ENCODE data around the gene NIPBL. TPM values are rescaled to one million over a fixed set of nuclear protein-coding genes. Genes with fewer than 3 reads are reported as not detected.

Gene NIPBL
- total and polyA plus RNA-seq, 10 of the 15 experiments (the other 5 are each of a cell fraction or from before 2014, with no cell fraction given) = 10.4 to 50.4 (median 20.2) TPM

DNA sequence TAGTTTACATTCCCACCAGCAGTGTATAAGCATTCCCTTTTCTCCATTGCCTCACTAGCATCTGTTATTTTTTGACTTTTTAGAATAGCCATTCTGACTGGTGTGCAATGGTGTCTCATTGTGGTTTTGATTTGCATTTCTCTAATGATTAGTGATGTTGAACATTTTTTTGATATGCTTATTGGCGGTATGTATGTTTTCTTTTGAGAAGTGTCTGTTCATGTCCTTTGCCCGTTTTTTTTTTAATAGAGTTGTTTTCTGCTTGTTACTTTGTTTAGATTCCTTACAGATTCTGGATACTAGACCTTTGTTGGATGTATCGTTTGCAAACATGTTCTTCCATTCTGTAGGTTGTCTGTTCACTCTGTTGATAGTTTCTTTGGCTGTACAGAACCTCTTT is 25.3 kb downstream of the NIPBL start:
- RAD21 ChIA-PET (ENCODE audit: unreplicated experiment) = no interaction called here
- Histone ChIP-seq H3K79me2 (ENCODE audit: control insufficient read depth, insufficient read depth, low read length) (peaks cover 91% of the 10 kb centered on the region), H3K4me2 (ENCODE audit: control insufficient read depth, insufficient read depth) (no peak overlapping the region), H4K20me1 (ENCODE audit: control insufficient read depth, insufficient read depth) (no peaks in the 10 kb centered on the region), H3K9me3 (replicated peaks; ENCODE audit: control insufficient read depth, insufficient read depth, low read length) (peaks cover 12% of the 10 kb centered on the region), H3K4me1 (ENCODE audit: control insufficient read depth, insufficient read depth, low read length) (no peaks in the 10 kb centered on the region), H2AFZ (ENCODE audit: control insufficient read depth, low read depth, low read length) (no peak overlapping the region), H3K36me3 (ENCODE audit: control insufficient read depth in 2 of 2, insufficient read depth in 2 of 2, low read length in 1 of 2) (no peaks in the 10 kb centered on the region; a peak in 1 of 4 replicates), H3K4me3 (no peak overlapping the region), H3K27me3 (replicated peaks in 1 of 2; ENCODE audit: control insufficient read depth in 2 of 2, insufficient read depth in 2 of 2, low read length in 1 of 2) (no peaks in the 10 kb centered on the region), H3K9ac (ENCODE audit: control insufficient read depth, insufficient read depth, low read length) (no peak overlapping the region), H3K27ac (ENCODE audit: control insufficient read depth, insufficient read depth) (no peak overlapping the region)
- BruUV-seq (replicated peaks) = no TSS peak
- no peak for TF ChIP-seq CHD1 (IDR thresholded peaks at IDR 0.05; ENCODE audit: low read depth, low read length)
- TF ChIP-seq, protein P1, sequence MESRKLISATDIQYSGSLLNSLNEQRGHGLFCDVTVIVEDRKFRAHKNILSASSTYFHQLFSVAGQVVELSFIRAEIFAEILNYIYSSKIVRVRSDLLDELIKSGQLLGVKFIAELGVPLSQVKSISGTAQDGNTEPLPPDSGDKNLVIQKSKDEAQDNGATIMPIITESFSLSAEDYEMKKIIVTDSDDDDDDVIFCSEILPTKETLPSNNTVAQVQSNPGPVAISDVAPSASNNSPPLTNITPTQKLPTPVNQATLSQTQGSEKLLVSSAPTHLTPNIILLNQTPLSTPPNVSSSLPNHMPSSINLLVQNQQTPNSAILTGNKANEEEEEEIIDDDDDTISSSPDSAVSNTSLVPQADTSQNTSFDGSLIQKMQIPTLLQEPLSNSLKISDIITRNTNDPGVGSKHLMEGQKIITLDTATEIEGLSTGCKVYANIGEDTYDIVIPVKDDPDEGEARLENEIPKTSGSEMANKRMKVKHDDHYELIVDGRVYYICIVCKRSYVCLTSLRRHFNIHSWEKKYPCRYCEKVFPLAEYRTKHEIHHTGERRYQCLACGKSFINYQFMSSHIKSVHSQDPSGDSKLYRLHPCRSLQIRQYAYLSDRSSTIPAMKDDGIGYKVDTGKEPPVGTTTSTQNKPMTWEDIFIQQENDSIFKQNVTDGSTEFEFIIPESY (IDR thresholded peaks at IDR 0.05) = peak; percentile 95
- TF ChIP-seq CBX5 (IDR thresholded peaks at IDR 0.05; ENCODE audit: low read depth) = 0 out of 2 replicates have a peak, but pooled peaks have one; percentile 32
- SMC1A ChIA-PET (ENCODE audit: uncharacterized antibody, unreplicated experiment) = no interaction called here
- WGBS (ENCODE audit: insufficient coverage, insufficient replicate concordance, low lambda C conversion rate, missing lambda C conversion rate) = 89% methylated on average over 3 of the region's 3 CpGs
- intact Hi-C loops (cut with micrococcal nuclease; ENCODE audit: unreplicated experiment) (no loop called here), in situ Hi-C loops (cut with MboI) (no loop called here)
- no peak for DNase-seq (ENCODE audit: low read depth, low spot score)
- no peak for FAIRE-seq
- POLR2A ChIA-PET = interaction anchor here (0.6 kb wide), 2 partner anchors 13 to 920 kb away, joined by 3 read pairs; no protein-coding TSS in a partner anchor
- CTCF ChIA-PET = no interaction called here
- no peak for ATAC-seq

DNA sequence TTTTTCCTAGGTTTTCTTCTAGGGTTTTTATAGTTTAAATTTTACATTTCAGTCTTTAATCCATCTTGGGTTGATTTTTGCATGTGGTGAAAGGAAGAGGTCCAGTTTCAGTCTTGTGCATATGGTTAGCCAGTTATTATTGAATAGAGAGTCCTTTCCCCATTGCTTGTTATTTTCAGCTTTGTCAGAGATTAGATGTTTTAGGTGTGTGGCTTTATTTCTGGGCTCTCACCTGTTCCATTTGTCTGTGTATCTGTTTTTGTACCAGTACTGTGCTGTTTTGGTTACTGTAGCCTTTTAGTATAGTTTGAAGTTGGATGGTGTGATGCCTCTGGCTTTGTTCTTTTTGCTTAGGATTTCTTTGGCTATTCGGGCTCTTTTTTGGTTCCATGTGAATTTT is 25.8 kb downstream of the NIPBL start:
- Histone ChIP-seq H3K79me2 (ENCODE audit: control insufficient read depth, insufficient read depth, low read length) (peaks cover 93% of the 10 kb centered on the region), H3K4me1 (ENCODE audit: control insufficient read depth, insufficient read depth, low read length) (no peaks in the 10 kb centered on the region), H3K9ac (ENCODE audit: control insufficient read depth, insufficient read depth, low read length) (no peak overlapping the region), H3K27me3 (replicated peaks in 1 of 2; ENCODE audit: control insufficient read depth in 2 of 2, insufficient read depth in 2 of 2, low read length in 1 of 2) (no peaks in the 10 kb centered on the region), H3K4me2 (ENCODE audit: control insufficient read depth, insufficient read depth) (no peak overlapping the region), H2AFZ (ENCODE audit: control insufficient read depth, low read depth, low read length) (no peak overlapping the region), H4K20me1 (ENCODE audit: control insufficient read depth, insufficient read depth) (no peaks in the 10 kb centered on the region), H3K4me3 (no peak overlapping the region), H3K9me3 (replicated peaks; ENCODE audit: control insufficient read depth, insufficient read depth, low read length) (peaks cover 12% of the 10 kb centered on the region), H3K27ac (ENCODE audit: control insufficient read depth, insufficient read depth) (no peak overlapping the region), H3K36me3 (ENCODE audit: control insufficient read depth in 2 of 2, insufficient read depth in 2 of 2, low read length in 1 of 2) (no peaks in the 10 kb centered on the region; a peak in 1 of 4 replicates)
- in situ Hi-C loops (cut with MboI) = no loop called here
- WGBS (ENCODE audit: insufficient coverage, insufficient replicate concordance, low lambda C conversion rate, missing lambda C conversion rate) = 88% methylated on average over 1 of the region's 1 CpG
- RAD21 ChIA-PET (ENCODE audit: unreplicated experiment) = no interaction called here
- POLR2A ChIA-PET = no interaction called here
- intact Hi-C loops (cut with micrococcal nuclease; ENCODE audit: unreplicated experiment) = no loop called here
- DNase-seq (ENCODE audit: low read depth, low spot score) = no peak
- SMC1A ChIA-PET (ENCODE audit: uncharacterized antibody, unreplicated experiment) = no interaction called here
- no peak for FAIRE-seq
- CTCF ChIA-PET = no interaction called here
- BruUV-seq (replicated peaks) = no TSS peak
- ATAC-seq = no peak
- TF ChIP-seq ZNF207 (IDR thresholded peaks at IDR 0.05; ENCODE audit: borderline replicate concordance) = no peak
- TF ChIP-seq CHD4 (IDR thresholded peaks at IDR 0.05) = no peak
- no peak for TF ChIP-seq NR2F1 (conservative IDR thresholded peaks at IDR 0.05)
- TF ChIP-seq, protein P2, sequence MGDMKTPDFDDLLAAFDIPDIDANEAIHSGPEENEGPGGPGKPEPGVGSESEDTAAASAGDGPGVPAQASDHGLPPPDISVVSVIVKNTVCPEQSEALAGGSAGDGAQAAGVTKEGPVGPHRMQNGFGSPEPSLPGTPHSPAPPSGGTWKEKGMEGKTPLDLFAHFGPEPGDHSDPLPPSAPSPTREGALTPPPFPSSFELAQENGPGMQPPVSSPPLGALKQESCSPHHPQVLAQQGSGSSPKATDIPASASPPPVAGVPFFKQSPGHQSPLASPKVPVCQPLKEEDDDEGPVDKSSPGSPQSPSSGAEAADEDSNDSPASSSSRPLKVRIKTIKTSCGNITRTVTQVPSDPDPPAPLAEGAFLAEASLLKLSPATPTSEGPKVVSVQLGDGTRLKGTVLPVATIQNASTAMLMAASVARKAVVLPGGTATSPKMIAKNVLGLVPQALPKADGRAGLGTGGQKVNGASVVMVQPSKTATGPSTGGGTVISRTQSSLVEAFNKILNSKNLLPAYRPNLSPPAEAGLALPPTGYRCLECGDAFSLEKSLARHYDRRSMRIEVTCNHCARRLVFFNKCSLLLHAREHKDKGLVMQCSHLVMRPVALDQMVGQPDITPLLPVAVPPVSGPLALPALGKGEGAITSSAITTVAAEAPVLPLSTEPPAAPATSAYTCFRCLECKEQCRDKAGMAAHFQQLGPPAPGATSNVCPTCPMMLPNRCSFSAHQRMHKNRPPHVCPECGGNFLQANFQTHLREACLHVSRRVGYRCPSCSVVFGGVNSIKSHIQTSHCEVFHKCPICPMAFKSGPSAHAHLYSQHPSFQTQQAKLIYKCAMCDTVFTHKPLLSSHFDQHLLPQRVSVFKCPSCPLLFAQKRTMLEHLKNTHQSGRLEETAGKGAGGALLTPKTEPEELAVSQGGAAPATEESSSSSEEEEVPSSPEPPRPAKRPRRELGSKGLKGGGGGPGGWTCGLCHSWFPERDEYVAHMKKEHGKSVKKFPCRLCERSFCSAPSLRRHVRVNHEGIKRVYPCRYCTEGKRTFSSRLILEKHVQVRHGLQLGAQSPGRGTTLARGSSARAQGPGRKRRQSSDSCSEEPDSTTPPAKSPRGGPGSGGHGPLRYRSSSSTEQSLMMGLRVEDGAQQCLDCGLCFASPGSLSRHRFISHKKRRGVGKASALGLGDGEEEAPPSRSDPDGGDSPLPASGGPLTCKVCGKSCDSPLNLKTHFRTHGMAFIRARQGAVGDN (IDR thresholded peaks at IDR 0.05) = no peak
- TF ChIP-seq, protein P3, sequence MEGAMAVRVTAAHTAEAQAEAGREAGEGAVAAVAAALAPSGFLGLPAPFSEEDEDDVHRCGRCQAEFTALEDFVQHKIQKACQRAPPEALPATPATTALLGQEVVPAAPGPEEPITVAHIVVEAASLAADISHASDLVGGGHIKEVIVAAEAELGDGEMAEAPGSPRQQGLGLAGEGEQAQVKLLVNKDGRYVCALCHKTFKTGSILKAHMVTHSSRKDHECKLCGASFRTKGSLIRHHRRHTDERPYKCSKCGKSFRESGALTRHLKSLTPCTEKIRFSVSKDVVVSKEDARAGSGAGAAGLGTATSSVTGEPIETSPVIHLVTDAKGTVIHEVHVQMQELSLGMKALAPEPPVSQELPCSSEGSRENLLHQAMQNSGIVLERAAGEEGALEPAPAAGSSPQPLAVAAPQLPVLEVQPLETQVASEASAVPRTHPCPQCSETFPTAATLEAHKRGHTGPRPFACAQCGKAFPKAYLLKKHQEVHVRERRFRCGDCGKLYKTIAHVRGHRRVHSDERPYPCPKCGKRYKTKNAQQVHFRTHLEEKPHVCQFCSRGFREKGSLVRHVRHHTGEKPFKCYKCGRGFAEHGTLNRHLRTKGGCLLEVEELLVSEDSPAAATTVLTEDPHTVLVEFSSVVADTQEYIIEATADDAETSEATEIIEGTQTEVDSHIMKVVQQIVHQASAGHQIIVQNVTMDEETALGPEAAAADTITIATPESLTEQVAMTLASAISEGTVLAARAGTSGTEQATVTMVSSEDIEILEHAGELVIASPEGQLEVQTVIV (IDR thresholded peaks at IDR 0.05; ENCODE audit: borderline replicate concordance, partially characterized antibody) = no peak
- TF ChIP-seq, protein P4, sequence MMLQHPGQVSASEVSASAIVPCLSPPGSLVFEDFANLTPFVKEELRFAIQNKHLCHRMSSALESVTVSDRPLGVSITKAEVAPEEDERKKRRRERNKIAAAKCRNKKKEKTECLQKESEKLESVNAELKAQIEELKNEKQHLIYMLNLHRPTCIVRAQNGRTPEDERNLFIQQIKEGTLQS (IDR thresholded peaks at IDR 0.05; ENCODE audit: borderline replicate concordance, extremely low read depth, low read depth, low read length) = no peak
